NCI-H748 (cell line): ENCODE measurements around the gene PCSK4.

Experiments used
- DNase-seq: peaks from one replicate; lab custom pipeline; 2025; ENCODE audit not compliant: unreplicated experiment; lab: John Stamatoyannopoulos, UW

PCSK4 gene

DNA sequence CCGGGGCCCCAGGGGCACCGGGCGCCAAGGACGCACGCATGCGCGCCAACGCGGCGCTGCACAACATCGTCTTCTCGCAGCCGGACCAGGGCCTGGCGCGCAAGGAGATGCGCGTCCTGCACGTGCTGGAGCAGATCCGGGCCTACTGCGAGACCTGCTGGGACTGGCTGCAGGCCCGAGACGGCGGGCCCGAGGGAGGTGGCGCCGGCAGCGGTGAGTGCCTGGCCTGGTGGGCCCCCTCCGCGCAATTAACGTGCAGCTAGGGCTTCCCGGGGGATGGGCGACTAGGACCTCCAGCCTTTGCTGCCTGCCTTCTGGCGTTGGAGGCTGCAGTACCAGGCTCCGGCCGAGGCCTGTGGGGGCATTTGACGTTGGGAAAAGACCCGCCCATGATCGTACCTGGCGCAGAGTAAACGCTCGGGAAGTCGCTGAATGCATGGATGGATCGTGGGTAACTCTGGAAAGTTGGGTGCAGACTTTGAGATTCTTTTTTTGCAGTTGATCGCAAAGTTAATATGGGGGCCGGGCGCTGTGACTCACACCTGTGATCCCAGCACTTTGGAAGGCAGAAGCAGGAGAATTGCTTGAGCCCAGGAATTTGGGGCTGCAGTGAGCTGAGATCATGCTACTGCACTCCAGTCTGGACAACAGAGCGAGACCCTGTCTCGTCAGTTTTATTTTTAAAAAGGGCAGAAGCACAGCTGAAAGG is 33.0 kb downstream of the PCSK4 start:
- no peak for DNase-seq

DNA sequence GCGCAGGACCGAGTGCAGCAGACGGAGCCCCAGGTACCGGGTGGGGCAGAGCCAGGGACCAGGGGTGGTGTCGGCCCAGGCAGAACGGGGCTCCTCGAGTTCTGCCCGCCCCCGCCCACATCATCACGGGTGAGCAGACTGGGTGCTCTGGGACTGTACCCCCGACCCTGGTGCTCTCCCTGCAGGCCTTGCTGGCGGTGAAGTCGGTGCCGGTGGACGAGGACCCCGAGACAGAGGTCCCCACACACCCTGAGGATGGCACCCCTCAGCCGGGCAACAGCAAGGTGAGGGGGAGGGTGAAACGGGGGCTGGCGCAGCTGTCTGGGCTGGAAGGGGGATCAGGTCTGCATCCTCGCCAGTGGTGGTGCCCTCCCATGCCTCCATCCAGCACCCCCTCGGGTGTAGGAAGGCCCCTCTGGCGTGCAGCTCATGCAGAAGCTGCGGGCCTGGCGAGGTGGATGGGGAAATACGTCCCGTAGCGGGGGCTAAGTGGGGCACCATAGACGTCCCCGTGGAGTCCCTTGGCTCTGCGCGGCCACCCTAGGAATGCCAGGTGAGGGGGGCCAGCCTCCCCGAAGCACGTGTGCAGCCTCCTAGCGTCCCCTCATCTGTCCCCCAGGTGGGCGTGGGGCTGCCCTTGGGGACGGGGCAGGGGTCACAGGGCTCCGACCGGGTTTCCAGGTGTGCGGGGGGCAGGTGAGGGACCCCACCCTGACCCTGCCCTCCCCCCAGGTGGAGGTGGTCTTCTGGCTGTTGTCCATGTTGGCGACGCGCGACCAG is 33.8 kb downstream of the PCSK4 start:
- no peak for DNase-seq

DNA sequence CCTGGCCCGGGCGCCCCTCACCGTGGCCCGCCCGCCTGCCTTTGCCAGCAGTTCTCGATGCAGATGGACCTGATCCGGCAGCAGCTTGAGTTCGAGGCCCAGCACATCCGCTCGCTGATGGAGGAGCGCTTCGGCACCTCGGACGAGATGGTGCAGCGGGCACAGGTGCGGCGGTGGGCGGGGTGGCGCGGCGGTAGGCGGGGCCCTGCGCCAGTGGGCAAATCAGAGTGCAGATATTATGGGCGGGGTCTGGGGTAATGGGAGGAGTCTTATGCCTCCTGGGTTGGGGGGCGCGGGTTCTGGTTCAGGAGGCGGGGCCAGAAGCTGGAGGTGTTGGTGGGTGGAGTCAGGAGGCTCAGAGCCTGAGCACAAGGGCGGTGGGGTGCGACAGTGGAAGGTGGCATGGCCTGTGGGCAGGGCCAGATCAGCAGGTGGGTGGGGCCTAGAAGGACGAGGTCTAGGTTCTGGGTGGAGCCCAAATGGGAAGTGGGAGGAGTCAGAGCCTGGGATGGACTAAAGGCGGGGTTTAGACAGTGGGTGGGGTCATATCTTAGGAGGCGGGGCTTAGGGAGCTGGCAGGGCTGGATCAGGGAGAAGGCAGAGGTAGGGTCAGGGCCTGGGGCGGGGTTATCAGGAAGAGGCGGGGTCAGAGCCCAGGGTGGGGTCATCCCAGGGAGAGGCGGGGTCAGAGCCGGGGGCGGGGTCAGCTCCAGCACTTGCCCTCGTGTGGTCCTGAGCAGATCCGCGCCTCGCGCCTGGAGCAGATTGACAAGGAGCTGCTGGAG is 34.6 kb downstream of the PCSK4 start:
- DNase-seq = peak; percentile 32

DNA sequence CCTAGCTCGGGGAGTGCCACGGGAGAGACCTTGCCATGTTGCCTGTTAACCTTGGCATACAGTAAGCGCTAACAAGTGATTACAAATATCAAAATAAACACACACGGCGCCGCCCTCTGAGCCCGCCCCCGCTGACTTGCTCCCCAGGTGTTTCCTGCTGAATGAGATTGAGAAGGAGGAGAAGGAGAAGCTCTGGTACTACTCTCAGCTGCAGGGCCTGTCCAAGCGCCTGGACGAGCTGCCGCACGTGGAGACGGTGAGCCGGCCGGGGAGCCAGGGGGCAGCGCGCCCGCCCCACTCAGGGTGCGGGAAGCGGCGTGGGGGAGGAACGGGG is 35.2 kb downstream of the PCSK4 start:
- DNase-seq = no peak

DNA sequence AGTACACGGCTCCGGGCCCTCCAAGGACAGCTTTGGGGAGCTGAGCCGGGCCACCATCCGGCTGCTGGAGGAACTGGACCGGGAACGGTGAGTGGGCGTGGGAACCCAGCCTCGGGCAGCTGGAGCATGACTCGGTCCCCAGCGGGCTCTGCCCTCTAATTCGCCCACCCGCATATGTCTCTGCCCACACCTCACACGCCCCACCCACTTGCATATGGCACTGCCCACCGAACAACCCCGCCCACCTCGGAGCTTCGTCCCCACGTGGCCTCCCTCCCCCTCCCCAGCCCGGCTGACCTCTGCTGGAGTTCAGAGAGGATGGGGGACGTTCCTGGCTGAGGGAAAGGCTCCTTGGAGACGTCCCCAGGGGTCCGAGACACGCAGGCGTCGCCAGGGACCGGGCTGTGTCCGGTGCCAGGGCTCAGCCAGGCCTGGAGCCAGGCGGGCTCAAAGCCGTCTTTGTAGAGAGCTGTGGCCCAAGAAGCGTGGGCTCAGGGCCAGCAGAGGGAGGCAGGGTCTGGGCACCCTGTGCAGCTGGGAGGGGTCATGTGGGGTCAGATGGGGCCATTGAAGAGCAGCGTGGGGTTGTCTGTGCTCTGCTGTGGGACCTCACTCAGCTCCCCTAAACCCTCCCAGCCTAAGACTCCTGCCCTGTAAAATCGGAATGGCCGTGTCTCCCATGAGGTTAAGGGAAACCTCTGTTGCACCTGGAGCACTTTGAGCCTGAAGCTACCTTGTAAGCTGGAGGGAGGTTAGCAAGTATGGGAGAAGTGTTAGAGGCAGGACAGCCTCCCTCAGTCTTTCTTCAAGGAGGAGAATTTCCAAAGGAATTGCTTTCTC is 36.4 kb downstream of the PCSK4 start:
- DNase-seq = no peak

DNA sequence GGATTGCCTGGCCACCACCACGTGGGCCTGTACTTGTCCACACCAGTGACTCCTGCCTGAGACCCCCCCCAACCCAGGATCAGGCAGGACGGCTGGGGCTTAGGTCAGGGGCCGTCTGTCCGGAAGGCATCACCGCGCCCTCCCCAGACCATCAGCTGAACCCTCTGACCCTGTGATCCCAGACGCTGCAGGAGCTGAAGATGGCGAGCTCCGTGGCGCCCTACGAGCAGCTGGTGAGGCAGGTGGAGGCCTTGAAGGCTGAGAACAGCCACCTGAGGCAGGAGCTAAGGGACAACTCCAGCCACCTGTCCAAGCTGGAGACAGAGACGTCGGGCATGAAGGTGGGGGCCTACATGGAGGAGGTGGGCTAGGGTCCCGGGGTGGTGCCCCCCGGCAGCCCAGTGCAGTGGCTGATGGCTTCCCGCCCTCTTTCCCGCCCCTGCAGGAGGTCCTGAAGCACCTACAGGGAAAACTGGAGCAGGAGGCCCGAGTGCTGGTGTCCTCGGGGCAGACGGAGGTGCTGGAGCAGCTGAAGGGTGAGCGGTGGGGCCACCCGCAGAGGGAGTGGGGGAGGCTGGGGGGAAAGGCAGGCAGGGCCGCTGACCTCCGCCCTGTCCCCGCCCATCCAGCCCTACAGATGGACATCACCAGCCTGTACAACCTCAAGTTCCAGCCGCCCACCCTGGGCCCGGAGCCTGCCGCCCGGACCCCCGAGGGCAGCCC is 37.2 kb downstream of the PCSK4 start:
- no peak for DNase-seq

DNA sequence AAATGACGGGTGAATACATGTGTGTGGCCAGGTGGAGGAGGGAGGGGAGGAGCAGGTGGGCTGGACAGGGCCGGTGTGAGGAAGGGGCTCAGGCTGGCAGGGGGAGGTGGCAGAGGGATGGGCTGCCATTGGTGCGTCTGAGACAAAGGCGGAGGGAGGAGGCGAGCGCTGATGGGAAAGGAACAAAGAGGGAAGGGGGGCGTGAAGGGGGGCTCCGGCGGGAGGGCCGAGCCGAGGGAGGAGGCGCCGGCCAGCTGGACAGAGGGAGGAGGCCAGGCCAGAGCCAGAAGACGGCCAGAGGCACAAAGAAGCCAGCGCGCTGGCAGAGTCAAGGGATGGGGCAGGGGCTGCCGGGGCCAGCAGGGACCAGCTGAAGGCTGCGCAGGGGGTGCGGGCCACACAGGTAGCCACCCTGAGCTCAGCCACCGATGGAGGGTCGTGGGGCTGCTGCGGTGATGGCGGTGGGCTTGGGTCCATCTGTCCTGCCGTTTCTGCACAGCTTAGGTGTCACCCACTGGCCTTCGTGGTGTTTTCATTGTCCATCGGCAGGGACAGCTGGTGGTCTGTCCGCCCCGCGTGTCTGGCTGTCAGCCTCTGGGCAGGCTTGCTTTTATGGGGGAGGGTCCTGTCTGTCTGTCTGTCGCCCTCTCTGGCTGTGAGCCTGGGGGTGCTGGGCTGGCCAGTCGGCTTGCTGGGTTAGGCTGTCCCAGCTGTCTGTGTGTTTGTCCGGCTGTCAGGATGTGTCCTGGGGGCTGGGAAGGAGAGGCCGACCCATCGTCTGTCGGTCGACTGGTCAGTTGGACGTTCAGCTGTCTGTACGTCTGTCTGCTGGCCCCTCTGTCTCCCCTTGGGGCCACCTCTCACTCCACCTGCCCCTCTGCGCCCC is 38.0 kb downstream of the PCSK4 start:
- peak; percentile 34 for DNase-seq

DNA sequence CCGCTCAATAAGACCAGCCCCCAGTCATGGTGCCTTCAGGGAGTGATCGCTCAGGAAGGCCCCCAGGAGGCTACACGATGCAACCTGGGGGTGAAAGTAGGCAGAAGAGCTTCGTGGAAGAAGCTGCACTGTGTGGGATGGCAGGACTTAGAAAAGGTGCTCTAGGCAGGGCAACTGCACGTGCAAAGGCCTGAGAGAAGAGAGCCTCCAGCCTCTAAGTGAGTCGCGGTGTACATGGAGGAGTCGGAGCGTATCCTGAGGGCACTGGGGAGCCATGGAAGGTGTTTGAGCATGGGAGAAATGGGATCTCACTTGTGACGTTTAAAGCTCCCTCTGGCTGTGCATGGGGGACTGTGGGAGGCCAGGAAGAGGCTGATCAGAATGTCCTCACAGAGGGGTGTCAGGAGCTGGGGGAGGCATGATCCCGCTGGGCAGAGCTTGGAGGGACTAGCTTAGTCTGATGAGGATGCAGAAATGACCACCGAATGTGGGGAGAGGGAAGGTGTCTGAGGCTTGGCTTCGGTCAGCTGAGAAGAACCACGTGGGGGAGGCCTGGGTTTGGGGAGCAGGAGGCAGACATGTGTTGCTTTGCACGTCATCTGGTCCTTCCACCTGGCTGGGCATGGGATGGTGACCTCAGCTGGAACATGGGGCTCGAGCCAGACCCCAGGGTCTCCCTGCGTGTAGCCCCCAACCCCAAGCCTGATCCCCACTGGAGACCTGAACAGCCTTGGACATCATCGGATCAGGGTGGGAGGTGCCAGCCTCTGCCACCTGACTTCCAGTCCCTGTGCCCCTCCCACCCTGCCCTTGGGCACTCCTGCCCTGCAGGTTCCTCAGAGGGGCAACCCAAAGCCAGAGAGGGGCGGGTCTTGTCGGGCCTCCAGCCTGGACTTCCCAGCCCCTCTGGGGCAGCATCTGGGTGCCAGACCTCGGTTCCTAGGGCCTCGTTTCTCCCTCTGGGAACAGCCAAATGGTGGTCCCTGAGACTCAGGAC is 39.1 kb downstream of the PCSK4 start:
- no peak for DNase-seq

DNA sequence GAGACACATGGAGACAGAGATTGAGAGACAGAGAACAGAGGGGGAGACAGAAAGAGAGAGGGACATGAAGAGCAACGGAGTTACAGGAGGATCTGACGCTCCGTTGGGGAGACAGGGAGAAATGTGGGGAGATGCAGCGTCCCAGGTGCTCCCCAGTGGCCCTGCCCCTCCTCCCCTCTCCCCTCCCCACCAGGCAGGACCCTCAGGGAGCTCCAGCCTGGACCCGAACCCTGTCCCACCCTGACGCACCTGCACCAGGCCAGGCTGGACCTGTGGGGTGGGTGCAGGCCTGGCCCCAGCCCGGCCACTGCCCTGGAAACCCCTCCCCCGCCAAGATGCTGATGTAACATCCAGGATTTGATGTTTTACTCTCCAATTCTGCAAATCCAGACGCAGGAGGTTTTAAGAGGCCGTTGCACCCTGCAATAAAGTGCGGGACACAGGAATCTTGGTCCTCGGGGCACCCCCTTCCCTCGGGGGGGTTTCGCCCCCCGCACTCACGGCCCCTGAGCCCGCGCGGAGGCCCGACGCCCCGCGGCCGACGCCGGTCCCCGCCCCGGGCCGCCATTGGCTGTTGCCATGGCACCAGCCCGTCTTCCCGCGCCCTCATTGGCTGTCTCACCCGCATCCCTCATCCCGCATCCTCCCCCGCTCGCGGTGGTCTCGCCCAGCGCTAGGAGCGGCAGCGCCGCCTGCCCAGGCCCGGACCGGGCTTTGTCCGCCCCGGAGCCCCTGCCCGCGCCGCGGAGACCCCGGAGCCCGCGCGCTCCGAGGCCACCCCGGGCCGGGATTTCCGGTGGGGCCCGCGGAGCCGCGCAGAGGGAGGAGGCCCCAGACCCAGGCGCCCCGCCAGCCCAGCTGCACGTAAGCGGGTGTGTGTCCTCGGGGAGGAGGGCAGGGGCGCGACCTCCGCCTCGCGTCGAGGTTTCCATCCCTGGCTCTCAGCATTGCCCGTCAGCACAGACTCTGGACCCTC is 40.4 kb downstream of the PCSK4 start, which contains the start of gene APC2:
Gene APC2, plus strand, starts transcription at position 655 of the 976 bp plus-strand sequence. CDS start 2,881 bp downstream, outside the sequence.
- DNase-seq = peak; percentile 90

DNA sequence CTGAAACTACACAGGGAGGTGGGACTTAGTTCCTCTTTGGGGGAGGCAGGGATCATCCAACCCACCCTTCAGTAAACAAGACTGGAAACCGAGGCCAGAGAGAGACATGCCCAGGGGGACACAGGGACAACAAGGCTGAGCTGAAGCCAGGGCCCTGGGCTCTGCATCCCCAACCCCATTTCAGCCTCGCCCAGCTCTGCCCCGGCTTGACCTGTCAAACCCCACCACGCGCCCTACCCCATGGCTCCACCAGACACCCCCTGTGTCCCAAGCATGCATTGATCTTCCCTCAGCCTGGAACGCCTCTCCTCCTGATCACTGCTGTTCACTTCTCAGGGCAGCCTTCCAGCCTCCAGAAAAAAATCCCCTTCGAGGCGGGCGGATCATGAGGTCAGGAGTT is 42.2 kb downstream of the PCSK4 start:
- DNase-seq = no peak

DNA sequence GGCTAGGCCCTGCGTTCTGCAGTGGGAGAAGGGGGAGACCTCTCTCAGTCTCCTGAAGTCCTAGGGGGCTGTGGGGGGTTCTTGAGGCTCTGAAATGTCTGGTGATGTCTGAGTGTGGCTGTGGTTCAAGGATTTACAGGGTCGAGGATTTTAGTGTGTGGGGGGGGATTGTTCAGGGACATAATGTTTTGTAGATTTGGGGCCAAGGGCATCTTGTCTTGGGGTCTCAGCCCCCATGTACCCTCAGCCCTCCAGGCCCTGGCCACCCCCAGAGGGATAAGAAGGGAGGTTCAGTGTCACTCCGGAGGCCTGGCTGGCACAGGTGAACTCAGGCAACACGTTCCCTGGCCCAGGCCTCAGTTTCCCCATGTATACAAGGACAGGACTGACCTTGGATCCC is 42.6 kb downstream of the PCSK4 start:
- no peak for DNase-seq

DNA sequence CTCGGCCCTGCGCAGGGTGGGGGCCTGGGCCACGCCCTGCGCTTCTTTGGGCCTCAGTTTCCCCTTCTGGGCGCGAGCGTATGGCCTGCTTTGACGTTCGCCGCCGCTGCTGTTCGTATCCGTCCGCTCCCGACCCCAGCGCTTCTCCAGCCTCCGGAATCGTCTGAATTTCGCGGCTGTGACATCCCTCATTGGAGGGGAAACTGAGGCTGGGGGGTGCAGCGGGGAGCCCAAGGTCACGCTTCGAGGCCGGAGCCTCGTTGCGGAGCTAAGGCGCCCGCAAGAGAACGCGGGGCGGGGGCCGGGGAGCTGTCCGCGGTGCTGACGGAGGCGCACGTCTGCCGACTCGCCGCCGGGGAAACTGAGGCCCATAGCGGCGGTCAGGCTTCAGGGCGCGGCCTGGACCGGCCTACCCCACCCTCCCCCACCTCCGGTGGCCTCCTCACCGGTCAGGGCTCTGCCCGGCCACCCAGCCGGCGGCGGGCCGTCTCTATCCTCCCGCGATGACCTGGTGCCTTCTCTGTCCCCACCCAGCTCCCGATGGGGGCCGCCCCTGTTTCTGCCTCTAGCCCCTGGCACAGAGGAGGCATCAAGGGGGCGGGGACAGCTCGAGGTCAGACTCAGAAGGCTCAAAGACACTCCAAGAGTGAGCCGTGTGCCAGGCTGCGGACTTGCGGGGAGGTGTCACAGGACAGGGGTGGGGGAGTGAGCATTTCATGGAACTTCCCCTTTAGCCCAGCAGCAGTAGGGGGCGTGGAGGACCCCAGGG is 43.3 kb downstream of the PCSK4 start:
- peak; percentile 18 for DNase-seq

DNA sequence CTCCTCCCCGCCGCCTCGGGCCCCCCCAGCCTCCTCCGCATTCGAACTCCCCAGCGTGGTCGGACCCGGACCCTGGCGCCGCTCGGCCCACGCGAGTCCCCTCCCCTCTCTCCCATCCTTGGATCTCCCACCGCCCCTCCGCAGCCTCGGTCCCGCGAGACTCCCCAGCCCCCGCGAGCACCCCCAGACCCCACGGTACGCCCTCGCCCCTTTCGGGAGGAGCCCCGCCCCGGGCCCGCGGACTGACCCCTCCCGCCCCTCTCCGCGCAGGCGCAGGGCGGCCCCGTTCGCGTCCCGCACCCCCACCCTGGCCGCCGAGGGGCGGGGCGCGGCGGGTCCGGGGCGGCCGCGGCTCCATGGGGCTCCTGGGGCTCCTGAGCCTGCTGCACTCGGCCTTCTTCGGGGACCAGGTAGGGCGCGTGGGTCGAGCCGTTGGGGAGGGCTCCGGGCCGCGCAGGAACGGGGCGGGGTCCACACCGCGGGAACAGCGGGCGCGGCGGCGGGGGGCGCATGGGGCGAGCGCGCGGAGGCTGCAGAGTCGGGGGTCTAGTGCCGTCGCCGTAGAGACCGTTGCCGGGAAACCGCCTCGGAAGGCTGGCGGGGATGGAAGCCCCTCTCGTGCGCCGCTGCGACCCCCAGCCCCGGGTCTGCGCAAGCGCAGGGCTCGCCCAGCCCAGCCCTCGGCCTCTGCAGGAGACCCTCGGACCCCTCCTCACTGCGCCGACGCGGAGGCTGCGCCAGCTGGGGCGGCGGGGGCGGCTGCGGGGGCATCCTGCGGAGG is 44.0 kb downstream of the PCSK4 start:
- peak; percentile 66 for DNase-seq

DNA sequence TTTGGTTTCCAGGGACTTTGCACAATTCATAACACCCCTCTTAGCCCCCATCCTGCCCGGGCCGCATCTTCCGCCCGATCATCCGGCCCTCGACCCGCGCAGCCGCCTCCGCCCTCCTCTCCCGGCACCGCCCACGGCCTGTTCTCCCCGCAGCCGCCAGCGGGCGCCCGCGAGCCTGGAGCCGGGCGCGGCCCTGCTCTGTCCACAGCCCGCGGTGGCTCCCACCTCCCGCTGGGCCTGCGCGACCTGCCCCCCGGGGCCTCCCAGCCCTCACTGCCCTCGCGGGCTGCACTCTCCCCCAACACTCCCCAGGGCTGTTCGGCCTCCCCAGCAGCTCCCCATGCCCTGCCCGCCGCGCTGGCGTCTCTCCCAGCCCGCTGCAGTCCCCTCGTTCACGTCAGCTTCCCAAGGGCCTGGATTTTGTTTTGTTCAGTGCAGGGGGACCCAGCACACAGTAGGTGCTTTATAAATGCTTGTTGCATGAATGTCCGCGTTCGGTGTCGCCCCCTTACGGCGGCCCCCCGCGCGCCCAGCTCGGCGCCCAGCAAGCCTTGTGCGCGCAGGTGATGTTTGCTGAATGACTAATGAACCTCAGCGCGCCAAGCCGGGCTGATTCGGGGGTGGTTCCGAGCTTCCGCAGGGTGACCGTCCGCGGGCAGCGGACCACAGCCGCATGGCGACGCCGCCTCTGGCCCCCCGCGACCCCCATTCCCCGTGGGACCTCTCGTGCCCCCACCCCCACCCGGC is 44.8 kb downstream of the PCSK4 start:
- DNase-seq = peak; percentile 60
